Panc1 (cell line): ENCODE results near the gene HAGH.

Experiments
- CTCF ChIP-seq: fragments of 450-650 bp; IDR thresholded peaks from 2 replicates; pipeline ENCODE4 v1.5.1; 2017; ENCODE audit warnings: mild to moderate bottlenecking
- POLR2AphosphoS5 ChIP-seq: IDR thresholded peaks from 2 replicates; pipeline ENCODE4 v1.6.1; 2012; ENCODE audit warnings: mild to moderate bottlenecking, low read depth, low read length, moderate library complexity
- REST ChIP-seq, 2 experiments: IDR thresholded peaks; 2 replicates each; pipeline ENCODE4 v1.6.1; 2011 to 2012; ENCODE audit warnings: low read depth in 2 of 2, control low read depth in 1 of 2, low read length in 1 of 2, mild to moderate bottlenecking in 1 of 2, moderate library complexity in 1 of 2; ENCODE audit not compliant: insufficient read depth in 1 of 2
- SIN3A ChIP-seq: IDR thresholded peaks from 2 replicates; pipeline ENCODE4 v1.6.1; 2012; ENCODE audit warnings: low read depth, mild to moderate bottlenecking, low read length, moderate library complexity, borderline replicate concordance; ENCODE audit not compliant: insufficient read depth

DNA sequence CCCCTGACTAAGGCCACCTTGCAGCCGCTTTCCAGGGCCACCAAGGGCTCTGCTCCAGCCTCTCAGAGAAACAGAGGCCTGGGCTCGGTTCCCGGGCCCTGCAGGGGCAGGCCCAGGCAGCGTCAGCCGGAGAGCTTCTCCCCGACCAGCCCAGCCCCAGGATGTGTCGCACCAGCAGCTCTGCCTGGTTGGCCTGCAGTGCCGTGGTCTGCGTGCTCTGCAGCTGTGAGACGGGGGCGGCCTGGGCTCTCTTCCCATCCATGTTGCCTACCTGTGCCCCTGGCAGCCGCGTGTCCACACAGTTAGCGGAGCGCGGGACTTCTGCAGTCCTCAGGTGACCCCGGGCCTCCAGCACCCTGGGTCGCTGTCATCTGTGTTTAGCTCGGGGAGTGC, 37.9 kb downstream of the HAGH start:
- TF ChIP-seq CTCF (no peak), POLR2AphosphoS5 (no peak), REST (IDR thresholded peaks at IDR 0.05; ENCODE audit: insufficient read depth in 1 of 2, low read depth in 2 of 2, low read length in 1 of 2) (no peak), SIN3A (no peak)
